H9 (cell line): ENCODE results near the gene TRIP6. TPM values are rescaled to one million over a fixed set of nuclear protein-coding genes. Genes with fewer than 3 reads are reported as not detected.

Experiments used
- DNase-seq: peaks from one replicate; pipeline ENCODE4 v3.0.0-alpha.2; 2017
- H2AFZ ChIP-seq: one replicate; pipeline ENCODE4 v1.6.1; 2013; ENCODE audit warnings: mild to moderate bottlenecking, low read length, control low read depth, moderate library complexity
- H2AK5ac ChIP-seq: 2 replicates; pipeline ENCODE4 v1.6.1; 2013; ENCODE audit warnings: low read length, control low read depth, mixed read lengths; ENCODE audit not compliant: insufficient read length
- H2BK120ac ChIP-seq: one replicate; pipeline ENCODE4 v1.6.1; 2013; ENCODE audit warnings: low read depth, mild to moderate bottlenecking, low read length, control low read depth, inconsistent platforms; ENCODE audit not compliant: poor library complexity, severe bottlenecking
- H2BK12ac ChIP-seq: 2 replicates; pipeline ENCODE4 v1.6.1; 2013; ENCODE audit warnings: low read length, control low read depth, mixed read lengths, low read depth; ENCODE audit not compliant: insufficient read length
- H2BK15ac ChIP-seq: 2 replicates; pipeline ENCODE4 v1.6.1; 2013; ENCODE audit warnings: low read depth, low read length, control low read depth
- H2BK20ac ChIP-seq: one replicate; pipeline ENCODE4 v1.6.1; 2013; ENCODE audit warnings: low read depth, mild to moderate bottlenecking, low read length, control low read depth, inconsistent platforms; ENCODE audit not compliant: poor library complexity, severe bottlenecking
- H2BK5ac ChIP-seq: 2 replicates; pipeline ENCODE4 v1.6.1; 2013; ENCODE audit warnings: low read length, control low read depth, mixed read lengths; ENCODE audit not compliant: insufficient read length
- H3K14ac ChIP-seq: 2 replicates; pipeline ENCODE4 v1.6.1; 2013; ENCODE audit warnings: low read length, control low read depth; ENCODE audit not compliant: insufficient read depth
- H3K18ac ChIP-seq: 2 replicates; pipeline ENCODE4 v1.6.1; 2013; ENCODE audit warnings: low read depth, mild to moderate bottlenecking, mixed read lengths, low read length, control low read depth; ENCODE audit not compliant: insufficient read length
- H3K23ac ChIP-seq: 2 replicates; pipeline ENCODE4 v1.6.1; 2013; ENCODE audit warnings: low read length, control low read depth, mixed read lengths, low read depth; ENCODE audit not compliant: insufficient read length
- H3K23me2 ChIP-seq: 2 replicates; pipeline ENCODE4 v1.6.1; 2013; ENCODE audit warnings: low read depth, mild to moderate bottlenecking, mixed read lengths, low read length, control low read depth; ENCODE audit not compliant: insufficient read length, poor library complexity, severe bottlenecking
- H3K27ac ChIP-seq: 2 replicates; pipeline ENCODE4 v1.5.1; 2013; ENCODE audit warnings: low read length, control low read depth, mixed read lengths, low read depth; ENCODE audit not compliant: insufficient read length
- H3K27me3 ChIP-seq: 2 replicates; pipeline ENCODE4 v1.6.1; 2013; ENCODE audit warnings: low read length, control low read depth, inconsistent platforms; ENCODE audit not compliant: insufficient read depth
- H3K4ac ChIP-seq: 2 replicates; pipeline ENCODE4 v1.6.1; 2013; ENCODE audit warnings: low read depth, mild to moderate bottlenecking, control low read depth, inconsistent platforms, low read length, moderate library complexity
- H3K4me1 ChIP-seq: 2 replicates; pipeline ENCODE4 v1.6.1; 2013; ENCODE audit warnings: low read length, control low read depth, inconsistent platforms; ENCODE audit not compliant: insufficient read depth
- H3K4me2 ChIP-seq: 2 replicates; pipeline ENCODE4 v1.6.1; 2013; ENCODE audit warnings: low read length, control low read depth, mixed read lengths; ENCODE audit not compliant: insufficient read length, insufficient read depth
- H3K56ac ChIP-seq: 2 replicates; pipeline ENCODE4 v1.6.1; 2013; ENCODE audit warnings: low read depth, mild to moderate bottlenecking, mixed read lengths, low read length, control low read depth; ENCODE audit not compliant: insufficient read length
- H3K79me1 ChIP-seq: 2 replicates; pipeline ENCODE4 v1.6.1; 2013; ENCODE audit warnings: low read depth, mild to moderate bottlenecking, moderate library complexity, low read length, control low read depth, inconsistent platforms; ENCODE audit not compliant: insufficient read depth, poor library complexity, severe bottlenecking
- H3K79me2 ChIP-seq: 2 replicates; pipeline ENCODE4 v1.6.1; 2013; ENCODE audit warnings: low read length, control low read depth, inconsistent platforms; ENCODE audit not compliant: insufficient read depth
- H3K9ac ChIP-seq: 2 replicates; pipeline ENCODE4 v1.6.1; 2013; ENCODE audit warnings: low read length, control low read depth, mixed read lengths; ENCODE audit not compliant: insufficient read length; ENCODE audit errors: extremely low read depth
- H3K9me3 ChIP-seq: one replicate; pipeline ENCODE4 v1.6.1; 2013; ENCODE audit warnings: low read depth, low read length, inconsistent platforms; ENCODE audit not compliant: control insufficient read depth
- H3T11ph ChIP-seq: one replicate; pipeline ENCODE4 v1.6.1; 2013; ENCODE audit warnings: mild to moderate bottlenecking, low read length, control low read depth, inconsistent platforms
- H4K20me1 ChIP-seq: one replicate; pipeline ENCODE4 v1.6.1; 2013; ENCODE audit not compliant: control insufficient read depth, insufficient read length, insufficient read depth
- H4K5ac ChIP-seq: 2 replicates; pipeline ENCODE4 v1.6.1; 2013; ENCODE audit warnings: low read depth, mild to moderate bottlenecking, mixed read lengths, low read length, control low read depth; ENCODE audit not compliant: insufficient read length
- H4K8ac ChIP-seq: replicated peaks from 2 replicates; pipeline ENCODE4 v1.6.1; 2013; ENCODE audit warnings: low read length, control low read depth, mixed read lengths, low read depth; ENCODE audit not compliant: insufficient read length
- H4K91ac ChIP-seq: 2 replicates; pipeline ENCODE4 v1.6.1; 2013; ENCODE audit warnings: low read depth, mild to moderate bottlenecking, moderate library complexity, mixed read lengths, low read length, control low read depth; ENCODE audit not compliant: insufficient read length
- H3K27ac Mint-ChIP-seq, 3 experiments: 2 replicates in 2 of 3; 3 replicates in 1 of 3; pipeline ENCODE4 v1.8.0; 2020 to 2021; ENCODE audit warnings: mixed read lengths in 3 of 3, mild to moderate bottlenecking in 1 of 3, moderate library complexity in 1 of 3
- H3K27me3 Mint-ChIP-seq: 2 replicates; pipeline ENCODE4 v1.8.0; 2021; ENCODE audit warnings: low read depth, mild to moderate bottlenecking, moderate library complexity, mixed read lengths
- H3K36me3 Mint-ChIP-seq, 3 experiments: 2 replicates in 2 of 3; 3 replicates in 1 of 3; pipeline ENCODE4 v1.8.0; 2020 to 2021; ENCODE audit warnings: low read depth in 3 of 3, mixed read lengths in 3 of 3; ENCODE audit not compliant: insufficient read depth in 1 of 3
- H3K4me1 Mint-ChIP-seq, 2 experiments: 2 replicates each; pipeline ENCODE4 v1.8.0; 2020; ENCODE audit warnings: mixed read lengths in 2 of 2
- H3K4me3 Mint-ChIP-seq, 2 experiments: 2 replicates in 1 of 2; 3 replicates in 1 of 2; pipeline ENCODE4 v1.8.0; 2020 to 2021; ENCODE audit warnings: mild to moderate bottlenecking in 2 of 2, mixed read lengths in 2 of 2, moderate library complexity in 1 of 2
- H3K9me3 Mint-ChIP-seq, 2 experiments: 2 replicates in 1 of 2; 3 replicates in 1 of 2; pipeline ENCODE4 v1.8.0; 2020; ENCODE audit warnings: mild to moderate bottlenecking in 2 of 2, mixed read lengths in 2 of 2, moderate library complexity in 1 of 2
- WGBS: extraction: QIAGEN DNeasy Blood & Tissue Kit; methylation state at CpG from one replicate; pipeline ENCODE4 v1.1.7; 2013; ENCODE audit warnings: missing lambda C conversion rate, low lambda C conversion rate, mixed read lengths; ENCODE audit not compliant: insufficient read length; ENCODE audit errors: extremely low coverage; 5-methylcytosine and 5-hydroxymethylcytosine counted together
- total RNA-seq: library from RNA; stranded (reverse); gene quantifications from 2 replicates; pipeline ENCODE4 v1.2.1, GENCODE V29; 2021
- TF ChIP-seq, protein P1 (sequence below): fragments of 200-600 bp; sonication (generic); conservative IDR thresholded peaks from 3 replicates; pipeline ENCODE4 v1.8.0; 2021; ENCODE audit warnings: antibody characterized with exemption, mild to moderate bottlenecking

Gene TRIP6
- total RNA-seq, 1 experiment from 2014 or later = 122 TPM

GRCh38 chr7:100822236-100823139, 44.7 kb upstream of the TRIP6 start:
- Histone ChIP-seq H3K18ac (no peak overlapping the region), H2BK20ac (no peak overlapping the region), H3K4me2 (no peak overlapping the region), H3K27me3 (no peaks in the 10 kb centered on the region), H3T11ph (no peak overlapping the region), H2BK15ac (no peak overlapping the region), H4K20me1 (no peaks in the 10 kb centered on the region), H2AK5ac (no peak overlapping the region), H3K79me1 (peaks cover 21% of the 10 kb centered on the region), H4K5ac (no peak overlapping the region), H2BK120ac (no peak overlapping the region), H3K23me2 (peaks cover 16% of the 10 kb centered on the region), H4K91ac (no peak overlapping the region), H3K23ac (no peak overlapping the region), H3K9me3 (no peaks in the 10 kb centered on the region), H3K4ac (no peak overlapping the region), H3K4me1 (peaks cover 7% of the 10 kb centered on the region; the same call in 1 of the 2 replicates), H2BK12ac (no peak overlapping the region), H4K8ac (no peak overlapping the region), H3K27ac (no peak overlapping the region), H3K14ac (no peak overlapping the region), H2AFZ (no peak overlapping the region), H2BK5ac (no peak overlapping the region), H3K56ac (no peak overlapping the region), H3K9ac (no peak overlapping the region), H3K79me2 (peaks cover 15% of the 10 kb centered on the region)
- no peaks in the 10 kb centered on the region; the same call in none of the 2 replicates for H3K27me3 Mint-ChIP-seq
- peaks cover 48 to 81% (median 81%) of the 10 kb centered on the region in 3 experiments; a peak in 6 of 7 replicates for H3K36me3 Mint-ChIP-seq
- no peak overlapping the region for H3K4me3 Mint-ChIP-seq
- no peak for DNase-seq
- H3K27ac Mint-ChIP-seq = peak overlapping the region in 2 of 3 experiments; percentile 14 to 84; a peak in 2 of 7 replicates
- WGBS = no CpG with 5 or more reads among the region's 43 CpGs
- H3K9me3 Mint-ChIP-seq = peaks cover 0 to 2% of the 10 kb centered on the region in 2 experiments; a peak in 1 of 5 replicates
- TF ChIP-seq, protein P1, sequence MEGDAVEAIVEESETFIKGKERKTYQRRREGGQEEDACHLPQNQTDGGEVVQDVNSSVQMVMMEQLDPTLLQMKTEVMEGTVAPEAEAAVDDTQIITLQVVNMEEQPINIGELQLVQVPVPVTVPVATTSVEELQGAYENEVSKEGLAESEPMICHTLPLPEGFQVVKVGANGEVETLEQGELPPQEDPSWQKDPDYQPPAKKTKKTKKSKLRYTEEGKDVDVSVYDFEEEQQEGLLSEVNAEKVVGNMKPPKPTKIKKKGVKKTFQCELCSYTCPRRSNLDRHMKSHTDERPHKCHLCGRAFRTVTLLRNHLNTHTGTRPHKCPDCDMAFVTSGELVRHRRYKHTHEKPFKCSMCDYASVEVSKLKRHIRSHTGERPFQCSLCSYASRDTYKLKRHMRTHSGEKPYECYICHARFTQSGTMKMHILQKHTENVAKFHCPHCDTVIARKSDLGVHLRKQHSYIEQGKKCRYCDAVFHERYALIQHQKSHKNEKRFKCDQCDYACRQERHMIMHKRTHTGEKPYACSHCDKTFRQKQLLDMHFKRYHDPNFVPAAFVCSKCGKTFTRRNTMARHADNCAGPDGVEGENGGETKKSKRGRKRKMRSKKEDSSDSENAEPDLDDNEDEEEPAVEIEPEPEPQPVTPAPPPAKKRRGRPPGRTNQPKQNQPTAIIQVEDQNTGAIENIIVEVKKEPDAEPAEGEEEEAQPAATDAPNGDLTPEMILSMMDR = no peak
- peaks cover 16 to 23% of the 10 kb centered on the region in 2 experiments for H3K4me1 Mint-ChIP-seq
